ENCODE data around the gene PARP16. TPM values are rescaled to one million over a fixed set of nuclear protein-coding genes. Genes with fewer than 3 reads are reported as not detected.

PARP16 gene
- total RNA-seq, 5 donors from 2014 or later (not counting 1 experiment from before 2014, with no cell fraction given), result 16.2 to 23.3 (median 18.5) TPM

GRCh38 chr15:65222891-65223290 lies 63.8 kb downstream of the PARP16 start:
- CTCF ChIA-PET, result interaction anchor here (0.5 to 0.6 kb wide), 2 partner anchors 9 to 321 kb away, joined by 3 read pairs; no protein-coding TSS in a partner anchor
- no peak overlapping the region for H3K27ac Mint-ChIP-seq
- ATAC-seq (replicated peaks in 1 of 4) (no peak), DNase-seq (no peak)
- Histone ChIP-seq H3K27me3 (replicated peaks in 1 of 2; ENCODE audit: control insufficient read depth in 2 of 2, extremely low read depth in 1 of 2, insufficient read depth in 2 of 2, low read length in 1 of 2) (peaks cover 0 to 10% of the 10 kb centered on the region in 2 experiments), H3K9me3 (no peaks in the 10 kb centered on the region), H3K27ac (ENCODE audit: low read length) (no peak overlapping the region), H3K36me3 (ENCODE audit: control insufficient read depth in 2 of 2, extremely low read depth in 1 of 2, insufficient read depth in 1 of 2, low read length in 1 of 2) (no peaks in the 10 kb centered on the region), H3K4me1 (ENCODE audit: control insufficient read depth in 1 of 2, extremely low read depth in 1 of 2, insufficient read depth in 2 of 2, low read length in 2 of 2) (no peaks in the 10 kb centered on the region), H3K4me3 (ENCODE audit: control insufficient read depth in 1 of 2, extremely low read depth in 1 of 2, low read length in 1 of 2) (no peak overlapping the region)
- H3K4me1 Mint-ChIP-seq, result no peaks in the 10 kb centered on the region
- H3K4me3 Mint-ChIP-seq, result no peak overlapping the region
- H3K36me3 Mint-ChIP-seq, result no peaks in the 10 kb centered on the region
- H3K9me3 Mint-ChIP-seq, result no peaks in the 10 kb centered on the region
- no peaks in the 10 kb centered on the region for H3K27me3 Mint-ChIP-seq
- POLR2A ChIA-PET, result interaction anchor here in 1 of 2 donors (0.7 kb wide), 1 partner anchor 66 kb away, joined by 8 read pairs; no protein-coding TSS in a partner anchor
- WGBS (ENCODE audit: insufficient coverage), result 94% methylated on average over 2 of the region's 4 CpGs

GRCh38 chr15:65221697-65222096 lies 65.0 kb downstream of the PARP16 start:
- CTCF ChIA-PET, result interaction anchor here in 1 of 2 donors (0.6 kb wide), 1 partner anchor 1940 kb away, joined by 3 read pairs; no protein-coding TSS in a partner anchor
- H3K27ac Mint-ChIP-seq, result no peak overlapping the region
- no peaks in the 10 kb centered on the region for H3K4me1 ChIP-seq (ENCODE audit: control insufficient read depth in 1 of 2, extremely low read depth in 1 of 2, insufficient read depth in 2 of 2, low read length in 2 of 2)
- DNase-seq (no peak), ATAC-seq (replicated peaks in 1 of 4) (no peak)
- H3K27me3 Mint-ChIP-seq, result no peaks in the 10 kb centered on the region
- no peak overlapping the region for H3K4me3 Mint-ChIP-seq
- no peak overlapping the region for H3K4me3 ChIP-seq (ENCODE audit: control insufficient read depth in 1 of 2, extremely low read depth in 1 of 2, low read length in 1 of 2)
- H3K9me3 Mint-ChIP-seq, result no peaks in the 10 kb centered on the region
- H3K36me3 Mint-ChIP-seq, result no peaks in the 10 kb centered on the region
- peaks cover 0 to 2% (median 2%) of the 10 kb centered on the region in 3 donors for H3K4me1 Mint-ChIP-seq
- H3K27me3 ChIP-seq (replicated peaks in 1 of 2; ENCODE audit: control insufficient read depth in 2 of 2, extremely low read depth in 1 of 2, insufficient read depth in 2 of 2, low read length in 1 of 2), result peaks cover 0 to 10% of the 10 kb centered on the region in 2 experiments
- H3K27ac ChIP-seq (ENCODE audit: low read length), result no peak overlapping the region
- POLR2A ChIA-PET, result interaction anchor here in 1 of 2 donors (0.6 kb wide), 3 partner anchors 9 to 598 kb away, joined by 3 to 6 read pairs (median 4); no protein-coding TSS in a partner anchor
- no peaks in the 10 kb centered on the region for H3K9me3 ChIP-seq
- no peaks in the 10 kb centered on the region for H3K36me3 ChIP-seq (ENCODE audit: control insufficient read depth in 2 of 2, extremely low read depth in 1 of 2, insufficient read depth in 1 of 2, low read length in 1 of 2)
- 100% methylated on average over 1 of the region's 2 CpGs for WGBS (ENCODE audit: insufficient coverage)

GRCh38 chr15:65219137-65219536 lies 67.5 kb downstream of the PARP16 start:
- H3K27me3 ChIP-seq (replicated peaks in 1 of 2; ENCODE audit: control insufficient read depth in 2 of 2, extremely low read depth in 1 of 2, insufficient read depth in 2 of 2, low read length in 1 of 2), result no peaks in the 10 kb centered on the region
- Mint-ChIP-seq H3K4me1 (peaks cover 0 to 2% (median 2%) of the 10 kb centered on the region in 3 donors), H3K27ac (no peak overlapping the region), H3K27me3 (no peaks in the 10 kb centered on the region), H3K4me3 (no peak overlapping the region), H3K9me3 (no peaks in the 10 kb centered on the region), H3K36me3 (no peaks in the 10 kb centered on the region)
- 33% methylated on average over 1 of the region's 3 CpGs for WGBS (ENCODE audit: insufficient coverage)
- DNase-seq (no peak), ATAC-seq (replicated peaks in 1 of 4) (no peak)
- no peak overlapping the region for H3K27ac ChIP-seq (ENCODE audit: low read length)
- no peaks in the 10 kb centered on the region for H3K4me1 ChIP-seq (ENCODE audit: control insufficient read depth in 1 of 2, extremely low read depth in 1 of 2, insufficient read depth in 2 of 2, low read length in 2 of 2)
- ChIA-PET POLR2A (no interaction called here), CTCF (no interaction called here)
- no peaks in the 10 kb centered on the region for H3K36me3 ChIP-seq (ENCODE audit: control insufficient read depth in 2 of 2, extremely low read depth in 1 of 2, insufficient read depth in 1 of 2, low read length in 1 of 2)
- no peaks in the 10 kb centered on the region for H3K9me3 ChIP-seq
- H3K4me3 ChIP-seq (ENCODE audit: control insufficient read depth in 1 of 2, extremely low read depth in 1 of 2, low read length in 1 of 2), result no peak overlapping the region

- DNase-seq (no peak), ATAC-seq (replicated peaks in 1 of 4) (no peak)
- Histone ChIP-seq H3K4me3 (ENCODE audit: control insufficient read depth in 1 of 2, extremely low read depth in 1 of 2, low read length in 1 of 2) (no peak overlapping the region), H3K9me3 (no peaks in the 10 kb centered on the region), H3K36me3 (ENCODE audit: control insufficient read depth in 2 of 2, extremely low read depth in 1 of 2, insufficient read depth in 1 of 2, low read length in 1 of 2) (no peaks in the 10 kb centered on the region), H3K27me3 (replicated peaks in 1 of 2; ENCODE audit: control insufficient read depth in 2 of 2, extremely low read depth in 1 of 2, insufficient read depth in 2 of 2, low read length in 1 of 2) (no peaks in the 10 kb centered on the region), H3K4me1 (ENCODE audit: control insufficient read depth in 1 of 2, extremely low read depth in 1 of 2, insufficient read depth in 2 of 2, low read length in 2 of 2) (no peaks in the 10 kb centered on the region), H3K27ac (ENCODE audit: low read length) (no peak overlapping the region)
- Mint-ChIP-seq H3K27me3 (no peaks in the 10 kb centered on the region), H3K4me3 (no peak overlapping the region), H3K9me3 (no peaks in the 10 kb centered on the region), H3K27ac (no peak overlapping the region), H3K4me1 (peaks cover 0 to 2% (median 2%) of the 10 kb centered on the region in 3 donors), H3K36me3 (no peaks in the 10 kb centered on the region)
- WGBS (ENCODE audit: insufficient coverage), result 76% methylated on average over 8 of the region's 10 CpGs
- CTCF ChIA-PET, result interaction anchor here in 1 of 2 donors (0.7 kb wide), 1 partner anchor 100 kb away, joined by 3 read pairs; no protein-coding TSS in a partner anchor
- POLR2A ChIA-PET, result no interaction called here
Observed at GRCh38 chr15:65217526-65218482, 68.9 kb downstream of the PARP16 start.

GRCh38 chr15:65215496-65215895 lies 71.2 kb downstream of the PARP16 start:
- Histone ChIP-seq H3K9me3 (no peaks in the 10 kb centered on the region), H3K27ac (ENCODE audit: low read length) (no peak overlapping the region), H3K4me3 (ENCODE audit: control insufficient read depth in 1 of 2, extremely low read depth in 1 of 2, low read length in 1 of 2) (no peak overlapping the region), H3K27me3 (replicated peaks in 1 of 2; ENCODE audit: control insufficient read depth in 2 of 2, extremely low read depth in 1 of 2, insufficient read depth in 2 of 2, low read length in 1 of 2) (peaks cover 0 to 7% of the 10 kb centered on the region in 2 experiments), H3K36me3 (ENCODE audit: control insufficient read depth in 2 of 2, extremely low read depth in 1 of 2, insufficient read depth in 1 of 2, low read length in 1 of 2) (no peaks in the 10 kb centered on the region), H3K4me1 (ENCODE audit: control insufficient read depth in 1 of 2, extremely low read depth in 1 of 2, insufficient read depth in 2 of 2, low read length in 2 of 2) (no peaks in the 10 kb centered on the region)
- DNase-seq, result no peak
- ChIA-PET CTCF (no interaction called here), POLR2A (no interaction called here)
- Mint-ChIP-seq H3K4me1 (peaks cover 0 to 2% (median 2%) of the 10 kb centered on the region in 3 donors), H3K9me3 (no peaks in the 10 kb centered on the region), H3K27ac (no peak overlapping the region), H3K27me3 (no peaks in the 10 kb centered on the region), H3K36me3 (no peaks in the 10 kb centered on the region), H3K4me3 (no peak overlapping the region)
- no peak for ATAC-seq (replicated peaks in 1 of 4)

GRCh38 chr15:65214010-65214409 lies 72.7 kb downstream of the PARP16 start:
- no peaks in the 10 kb centered on the region for H3K36me3 ChIP-seq (ENCODE audit: control insufficient read depth in 2 of 2, extremely low read depth in 1 of 2, insufficient read depth in 1 of 2, low read length in 1 of 2)
- Mint-ChIP-seq H3K27me3 (no peaks in the 10 kb centered on the region), H3K36me3 (no peaks in the 10 kb centered on the region), H3K9me3 (no peaks in the 10 kb centered on the region), H3K4me3 (no peak overlapping the region), H3K4me1 (peaks cover 0 to 2% (median 2%) of the 10 kb centered on the region in 3 donors), H3K27ac (no peak overlapping the region)
- POLR2A ChIA-PET, result no interaction called here
- H3K4me3 ChIP-seq (ENCODE audit: control insufficient read depth in 1 of 2, extremely low read depth in 1 of 2, low read length in 1 of 2), result no peak overlapping the region
- no peak overlapping the region for H3K27ac ChIP-seq (ENCODE audit: low read length)
- ATAC-seq (replicated peaks in 1 of 4), result no peak
- H3K9me3 ChIP-seq, result no peaks in the 10 kb centered on the region
- CTCF ChIA-PET, result interaction anchor here in 1 of 2 donors (1.0 kb wide), 1 partner anchor 9 kb away, joined by 3 read pairs; no protein-coding TSS in a partner anchor
- H3K4me1 ChIP-seq (ENCODE audit: control insufficient read depth in 1 of 2, extremely low read depth in 1 of 2, insufficient read depth in 2 of 2, low read length in 2 of 2), result no peaks in the 10 kb centered on the region
- 89% methylated on average over 3 of the region's 4 CpGs for WGBS (ENCODE audit: insufficient coverage)
- peaks cover 0 to 7% of the 10 kb centered on the region in 2 experiments for H3K27me3 ChIP-seq (replicated peaks in 1 of 2; ENCODE audit: control insufficient read depth in 2 of 2, extremely low read depth in 1 of 2, insufficient read depth in 2 of 2, low read length in 1 of 2)
- DNase-seq, result no peak
